Nephron progenitor cell (in vitro differentiated cells): ENCODE results near the gene TSPO.

Source experiments
- DNase-seq: peaks from one replicate; pipeline ENCODE4 v3.0.0; 2021
- H3K27ac Mint-ChIP-seq: 2 replicates; pipeline ENCODE4 v1.8.0; 2021; ENCODE audit warnings: mild to moderate bottlenecking, moderate library complexity, mixed read lengths
- H3K27me3 Mint-ChIP-seq: 2 replicates; pipeline ENCODE4 v1.8.0; 2021; ENCODE audit warnings: mild to moderate bottlenecking, low read depth, mixed read lengths; ENCODE audit not compliant: poor library complexity
- H3K36me3 Mint-ChIP-seq: 2 replicates; pipeline ENCODE4 v1.8.0; 2021; ENCODE audit warnings: low read depth, mixed read lengths
- H3K4me1 Mint-ChIP-seq: 2 replicates; pipeline ENCODE4 v1.8.0; 2021; ENCODE audit warnings: mixed read lengths
- H3K4me3 Mint-ChIP-seq: 2 replicates; pipeline ENCODE4 v1.8.0; 2021; ENCODE audit warnings: mild to moderate bottlenecking, moderate library complexity, mixed read lengths
- H3K9me3 Mint-ChIP-seq: 2 replicates; pipeline ENCODE4 v1.8.0; 2021; ENCODE audit warnings: mild to moderate bottlenecking, moderate library complexity, mixed read lengths
- TF ChIP-seq, protein P1 (sequence below): fragments of 200-600 bp; sonication (generic); IDR thresholded peaks from 2 replicates; pipeline ENCODE4 v1.5.0; 2021; ENCODE audit warnings: antibody characterized with exemption

TSPO gene

DNA sequence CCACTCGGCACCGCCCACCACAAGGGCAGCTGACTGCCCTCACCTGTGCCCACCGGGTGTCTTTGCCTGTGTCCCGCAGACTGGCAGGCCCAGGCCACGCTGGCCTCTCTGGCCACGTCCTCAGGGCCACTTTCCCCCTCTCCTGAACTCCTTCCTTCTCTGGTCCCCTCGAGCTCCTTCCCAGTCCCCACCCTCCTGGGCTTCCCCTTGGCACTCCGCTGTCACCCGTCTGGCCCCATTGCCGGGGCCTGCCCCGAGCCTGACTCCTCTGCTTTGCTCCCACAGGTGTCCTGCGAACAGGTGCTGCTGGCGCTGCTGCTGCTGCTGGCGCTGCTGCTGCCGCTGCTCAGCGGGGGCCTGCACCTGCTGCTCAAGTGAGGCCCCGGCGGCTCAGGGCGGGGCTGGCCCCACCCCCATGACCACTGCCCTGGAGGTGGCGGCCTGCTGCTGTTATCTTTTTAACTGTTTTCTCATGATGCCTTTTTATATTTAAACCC, 22.4 kb upstream of the TSPO start:
- Mint-ChIP-seq H3K4me1 (peaks cover 12% of the 10 kb centered on the region), H3K4me3 (no peak overlapping the region), H3K27me3 (peaks cover 5% of the 10 kb centered on the region), H3K27ac (no peak overlapping the region), H3K36me3 (peaks cover 10% of the 10 kb centered on the region), H3K9me3 (no peaks in the 10 kb centered on the region)
- DNase-seq = no peak
- TF ChIP-seq, protein P1, sequence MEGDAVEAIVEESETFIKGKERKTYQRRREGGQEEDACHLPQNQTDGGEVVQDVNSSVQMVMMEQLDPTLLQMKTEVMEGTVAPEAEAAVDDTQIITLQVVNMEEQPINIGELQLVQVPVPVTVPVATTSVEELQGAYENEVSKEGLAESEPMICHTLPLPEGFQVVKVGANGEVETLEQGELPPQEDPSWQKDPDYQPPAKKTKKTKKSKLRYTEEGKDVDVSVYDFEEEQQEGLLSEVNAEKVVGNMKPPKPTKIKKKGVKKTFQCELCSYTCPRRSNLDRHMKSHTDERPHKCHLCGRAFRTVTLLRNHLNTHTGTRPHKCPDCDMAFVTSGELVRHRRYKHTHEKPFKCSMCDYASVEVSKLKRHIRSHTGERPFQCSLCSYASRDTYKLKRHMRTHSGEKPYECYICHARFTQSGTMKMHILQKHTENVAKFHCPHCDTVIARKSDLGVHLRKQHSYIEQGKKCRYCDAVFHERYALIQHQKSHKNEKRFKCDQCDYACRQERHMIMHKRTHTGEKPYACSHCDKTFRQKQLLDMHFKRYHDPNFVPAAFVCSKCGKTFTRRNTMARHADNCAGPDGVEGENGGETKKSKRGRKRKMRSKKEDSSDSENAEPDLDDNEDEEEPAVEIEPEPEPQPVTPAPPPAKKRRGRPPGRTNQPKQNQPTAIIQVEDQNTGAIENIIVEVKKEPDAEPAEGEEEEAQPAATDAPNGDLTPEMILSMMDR = no peak

DNA sequence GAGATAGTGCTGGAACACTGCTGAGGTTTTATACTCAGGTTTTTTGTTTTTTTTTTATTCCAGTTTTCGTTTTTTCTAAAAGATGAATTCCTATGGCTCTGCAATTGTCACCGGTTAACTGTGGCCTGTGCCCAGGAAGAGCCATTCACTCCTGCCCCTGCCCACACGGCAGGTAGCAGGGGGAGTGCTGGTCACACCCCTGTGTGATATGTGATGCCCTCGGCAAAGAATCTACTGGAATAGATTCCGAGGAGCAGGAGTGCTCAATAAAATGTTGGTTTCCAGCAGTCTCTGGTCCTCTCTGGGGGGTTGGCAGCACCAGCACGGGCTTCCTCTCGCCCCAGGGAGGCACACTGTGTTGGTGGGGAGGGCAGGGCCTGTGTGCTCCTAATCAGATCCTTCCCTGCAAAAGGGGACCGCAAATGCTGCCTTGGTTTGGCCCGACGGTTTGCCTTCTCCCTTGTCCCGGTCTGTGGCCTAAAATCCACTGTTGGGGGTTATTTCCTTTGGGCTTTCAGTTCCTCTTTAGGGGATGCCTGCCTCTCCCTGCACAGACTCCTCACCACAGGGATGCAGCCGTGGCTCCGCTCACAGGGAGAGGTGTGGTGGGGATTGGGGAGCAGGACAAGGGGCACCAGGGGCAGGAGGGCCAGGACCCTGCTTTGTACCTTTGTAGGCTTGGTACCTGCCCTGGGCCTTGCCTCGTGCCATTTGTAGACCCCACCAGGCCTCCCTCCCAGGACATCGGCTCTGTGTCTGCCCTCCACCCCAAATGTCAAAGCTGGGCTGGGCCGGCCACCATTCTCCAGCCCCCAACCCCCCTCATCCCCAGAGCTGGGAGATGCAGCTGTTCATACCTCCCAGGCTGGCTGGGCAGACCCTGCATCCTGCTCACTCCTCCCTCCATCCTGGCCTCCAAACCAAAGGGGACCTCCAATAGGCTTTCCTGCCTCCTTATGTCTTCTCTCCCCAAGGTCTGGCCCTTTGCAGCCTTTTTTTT, 21.6 kb upstream of the TSPO start:
- DNase-seq = no peak
- Mint-ChIP-seq H3K4me3 (no peak overlapping the region), H3K27ac (no peak overlapping the region)

DNA sequence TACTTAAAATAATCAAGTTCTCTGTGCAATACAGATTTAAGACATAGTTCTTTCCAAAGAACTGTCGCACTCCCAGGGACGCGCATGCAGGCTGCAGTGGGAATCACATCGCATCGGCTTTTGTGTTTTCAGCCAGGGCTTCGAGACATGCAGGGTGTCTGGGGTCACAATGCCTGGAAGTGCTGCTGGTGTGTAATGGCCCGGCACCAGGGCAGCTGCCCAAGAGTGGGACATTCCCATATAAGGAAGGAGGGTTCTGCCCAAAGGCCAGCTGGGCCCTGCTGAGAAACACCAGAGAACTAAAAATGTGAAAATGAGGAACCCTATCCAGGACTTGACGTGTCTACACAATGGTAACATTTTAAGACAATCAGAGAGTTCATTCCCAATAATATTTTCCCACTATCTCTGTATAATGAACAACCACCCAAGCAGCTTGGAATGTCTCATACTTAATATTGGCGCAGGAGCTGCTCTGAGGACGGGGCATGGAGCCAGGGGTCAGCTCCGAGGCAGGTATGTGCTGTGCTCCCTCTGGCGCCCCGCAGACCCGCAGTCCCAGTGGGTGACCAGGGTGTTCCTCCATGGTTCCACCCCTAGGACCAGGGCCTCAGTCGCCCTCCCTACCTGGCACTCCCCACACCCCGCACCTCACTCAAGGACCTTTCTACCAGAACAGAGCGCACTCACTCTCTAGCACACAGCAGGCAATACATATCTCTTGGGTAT, 19.4 kb upstream of the TSPO start:
- no peak overlapping the region for H3K4me3 Mint-ChIP-seq
- DNase-seq = no peak
- peaks cover 5% of the 10 kb centered on the region for H3K27me3 Mint-ChIP-seq
- H3K36me3 Mint-ChIP-seq = peaks cover 35% of the 10 kb centered on the region
- H3K4me1 Mint-ChIP-seq = peaks cover under 1% of the 10 kb centered on the region
- H3K9me3 Mint-ChIP-seq = no peaks in the 10 kb centered on the region
- H3K27ac Mint-ChIP-seq = no peak overlapping the region
- TF ChIP-seq, protein P1 = no peak

More for the DNA sequence above, 21.6 kb upstream of the TSPO start:
- Mint-ChIP-seq H3K36me3 (peaks cover 18% of the 10 kb centered on the region), H3K27me3 (peaks cover 5% of the 10 kb centered on the region), H3K9me3 (no peaks in the 10 kb centered on the region), H3K4me1 (peaks cover 12% of the 10 kb centered on the region)
- TF ChIP-seq, protein P1 = no peak

DNA sequence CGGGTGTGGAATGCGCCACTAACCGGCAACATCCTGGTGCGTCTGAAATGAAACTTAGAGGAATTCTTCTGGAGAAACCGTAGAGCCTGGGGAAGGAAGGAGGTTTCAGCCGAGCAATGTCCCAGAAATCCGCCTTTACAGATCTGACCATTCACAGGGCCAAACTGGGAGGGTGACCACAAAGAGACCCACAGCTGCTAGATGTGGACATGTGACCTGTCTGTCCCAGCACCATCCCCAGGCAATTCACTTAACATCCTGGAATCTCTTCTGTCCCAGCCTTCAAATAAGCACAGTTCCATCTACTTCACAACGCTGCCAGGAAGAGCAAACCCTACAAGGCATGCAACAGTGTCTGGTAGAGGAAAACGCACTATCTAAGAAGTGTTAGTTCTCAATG, 18.0 kb upstream of the TSPO start:
- Mint-ChIP-seq H3K36me3 (peaks cover 47% of the 10 kb centered on the region), H3K27me3 (peaks cover 5% of the 10 kb centered on the region), H3K9me3 (no peaks in the 10 kb centered on the region), H3K27ac (no peak overlapping the region), H3K4me1 (no peaks in the 10 kb centered on the region), H3K4me3 (no peak overlapping the region)
- TF ChIP-seq, protein P1 = no peak
- DNase-seq = no peak

DNA sequence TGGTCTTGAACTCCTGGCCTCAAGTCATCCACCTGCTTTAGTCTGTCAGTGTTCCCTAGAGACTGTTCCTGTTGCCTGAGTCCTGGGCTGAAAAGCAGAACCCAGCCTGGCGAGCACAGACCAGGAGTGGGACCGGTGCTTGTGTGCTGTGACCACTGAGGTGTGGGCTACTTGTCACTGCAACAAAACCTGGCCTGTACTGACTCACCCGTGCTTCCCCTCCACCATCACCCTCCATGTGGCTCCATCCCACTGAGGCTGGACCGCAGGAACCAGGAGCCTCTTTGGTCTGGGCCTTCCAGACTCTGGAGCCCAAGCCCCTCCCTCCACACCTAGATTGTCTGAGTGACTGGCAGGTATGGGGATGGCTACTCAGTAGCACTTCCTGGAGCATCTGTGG, 16.8 kb upstream of the TSPO start:
- H3K27ac Mint-ChIP-seq = no peak overlapping the region
- H3K36me3 Mint-ChIP-seq = peaks cover 55% of the 10 kb centered on the region
- no peaks in the 10 kb centered on the region for H3K9me3 Mint-ChIP-seq
- H3K4me3 Mint-ChIP-seq = no peak overlapping the region
- H3K4me1 Mint-ChIP-seq = no peaks in the 10 kb centered on the region
- peaks cover 2% of the 10 kb centered on the region for H3K27me3 Mint-ChIP-seq
- no peak for DNase-seq
- TF ChIP-seq, protein P1 = no peak
